22Rv1 (cell line): ENCODE data around the gene TTC12.

Source experiments
- ZFX ChIP-seq: fragments of 450-650 bp; IDR thresholded peaks from 2 replicates; pipeline ENCODE4 v1.6.1; 2017; ENCODE audit warnings: antibody characterized with exemption, borderline replicate concordance
- TF ChIP-seq, protein P1 (sequence below): fragments of 450-650 bp; IDR thresholded peaks from 2 replicates; pipeline ENCODE4 v1.5.1; 2017; ENCODE audit warnings: mild to moderate bottlenecking

- TF ChIP-seq, protein P1, sequence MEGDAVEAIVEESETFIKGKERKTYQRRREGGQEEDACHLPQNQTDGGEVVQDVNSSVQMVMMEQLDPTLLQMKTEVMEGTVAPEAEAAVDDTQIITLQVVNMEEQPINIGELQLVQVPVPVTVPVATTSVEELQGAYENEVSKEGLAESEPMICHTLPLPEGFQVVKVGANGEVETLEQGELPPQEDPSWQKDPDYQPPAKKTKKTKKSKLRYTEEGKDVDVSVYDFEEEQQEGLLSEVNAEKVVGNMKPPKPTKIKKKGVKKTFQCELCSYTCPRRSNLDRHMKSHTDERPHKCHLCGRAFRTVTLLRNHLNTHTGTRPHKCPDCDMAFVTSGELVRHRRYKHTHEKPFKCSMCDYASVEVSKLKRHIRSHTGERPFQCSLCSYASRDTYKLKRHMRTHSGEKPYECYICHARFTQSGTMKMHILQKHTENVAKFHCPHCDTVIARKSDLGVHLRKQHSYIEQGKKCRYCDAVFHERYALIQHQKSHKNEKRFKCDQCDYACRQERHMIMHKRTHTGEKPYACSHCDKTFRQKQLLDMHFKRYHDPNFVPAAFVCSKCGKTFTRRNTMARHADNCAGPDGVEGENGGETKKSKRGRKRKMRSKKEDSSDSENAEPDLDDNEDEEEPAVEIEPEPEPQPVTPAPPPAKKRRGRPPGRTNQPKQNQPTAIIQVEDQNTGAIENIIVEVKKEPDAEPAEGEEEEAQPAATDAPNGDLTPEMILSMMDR, result no peak
- no peak for TF ChIP-seq ZFX
Observed at GRCh38 chr11:113351480-113351879, 37.1 kb downstream of the TTC12 start.
